Neural cell (in vitro differentiated cells): Measurements from ENCODE around the gene MARK2. TPM values are rescaled to one million over a fixed set of nuclear protein-coding genes. Genes with fewer than 3 reads are reported as not detected.

Experiments
- H2AFZ ChIP-seq: fragments of 200-600, 300-800 bp; sonication (generic), shearing (Covaris generic); 2 replicates; pipeline ENCODE4 v1.6.0; 2014; ENCODE audit warnings: low read depth, mild to moderate bottlenecking, antibody characterized with exemption, low read length, moderate library complexity
- H3F3A ChIP-seq: fragments of 200-600 bp; shearing (Covaris generic); 2 replicates; pipeline ENCODE4 v1.6.1; 2016; ENCODE audit warnings: mild to moderate bottlenecking, moderate library complexity, mixed read lengths, antibody characterized with exemption, low read length; ENCODE audit not compliant: insufficient read depth, poor library complexity, severe bottlenecking
- H3K27ac ChIP-seq: fragments of 200-600, 300-800 bp; sonication (generic), shearing (Covaris generic); 2 replicates; pipeline ENCODE4 v1.5.1; 2014; ENCODE audit warnings: mild to moderate bottlenecking, low read length, moderate library complexity
- H3K27me3 ChIP-seq: fragments of 300-800, 200-600 bp; sonication (generic), shearing (Covaris generic); 2 replicates; pipeline ENCODE4 v1.6.0; 2014; ENCODE audit warnings: mild to moderate bottlenecking, low read depth, low read length, moderate library complexity; ENCODE audit not compliant: insufficient read depth
- H3K36me3 ChIP-seq: fragments of 300-800, 200-600 bp; sonication (generic), shearing (Covaris generic); 2 replicates; pipeline ENCODE4 v1.5.1; 2014; ENCODE audit warnings: mild to moderate bottlenecking, antibody characterized with exemption, low read length, moderate library complexity; ENCODE audit not compliant: insufficient read depth
- H3K4me2 ChIP-seq: fragments of 300-800, 200-600 bp; sonication (generic), shearing (Covaris generic); 2 replicates; pipeline ENCODE4 v1.6.0; 2014; ENCODE audit warnings: mild to moderate bottlenecking, low read length
- H3K4me3 ChIP-seq: fragments of 300-800, 200-600 bp; sonication (generic), shearing (Covaris generic); 2 replicates; pipeline ENCODE4 v1.5.1; 2014; ENCODE audit warnings: mild to moderate bottlenecking, low read length, moderate library complexity
- H3K79me2 ChIP-seq: fragments of 200-600 bp; shearing (Covaris generic); replicated peaks from 2 replicates; pipeline ENCODE4 v1.6.0; 2014; ENCODE audit warnings: mild to moderate bottlenecking, low read length, moderate library complexity; ENCODE audit not compliant: insufficient read depth
- H3K9ac ChIP-seq: fragments of 300-800, 200-600 bp; sonication (generic), shearing (Covaris generic); 2 replicates; pipeline ENCODE4 v1.6.1; 2016; ENCODE audit warnings: mild to moderate bottlenecking, low read length, mixed read lengths
- H3K9me2 ChIP-seq: fragments of 200-600 bp; shearing (Covaris generic); 2 replicates; pipeline ENCODE4 v1.6.1; 2016; ENCODE audit warnings: mild to moderate bottlenecking, low read length, mixed read lengths; ENCODE audit not compliant: insufficient read depth
- H3K9me3 ChIP-seq: fragments of 200-600, 300-800 bp; sonication (generic), shearing (Covaris generic); 2 replicates; pipeline ENCODE4 v1.6.1; 2016; ENCODE audit warnings: mild to moderate bottlenecking, mixed run types, low read length, moderate library complexity, mixed read lengths
- H4K20me1 ChIP-seq: fragments of 200-600 bp; shearing (Covaris generic); 2 replicates; pipeline ENCODE4 v1.6.1; 2016; ENCODE audit warnings: mild to moderate bottlenecking, mixed run types; ENCODE audit not compliant: insufficient read depth
- EP300 ChIP-seq: fragments of 450-650 bp; conservative IDR thresholded peaks from 2 replicates; pipeline ENCODE4 v1.6.1; 2014; ENCODE audit warnings: antibody characterized with exemption, mild to moderate bottlenecking, moderate library complexity; ENCODE audit not compliant: poor library complexity, severe bottlenecking
- EZH2 ChIP-seq: fragments of 200-600, 300-800 bp; shearing (Covaris generic), sonication (generic); IDR thresholded peaks from 2 replicates; pipeline ENCODE4 v1.6.1; 2014; ENCODE audit warnings: antibody characterized with exemption, low read length, borderline replicate concordance, mild to moderate bottlenecking; ENCODE audit not compliant: insufficient read depth, poor library complexity, severe bottlenecking
- MXI1 ChIP-seq: fragments of 450-650 bp; conservative IDR thresholded peaks from 2 replicates; pipeline ENCODE4 v1.6.1; 2014; ENCODE audit warnings: antibody characterized with exemption, mild to moderate bottlenecking; ENCODE audit not compliant: poor library complexity, severe bottlenecking
- POLR2AphosphoS5 ChIP-seq: IDR thresholded peaks from 2 replicates; pipeline ENCODE4 v1.6.1; 2012
- REST ChIP-seq: IDR thresholded peaks from 2 replicates; pipeline ENCODE4 v1.6.1; 2012; ENCODE audit warnings: borderline replicate concordance
- SMC3 ChIP-seq: fragments of 450-650 bp; conservative IDR thresholded peaks from 2 replicates; pipeline ENCODE4 v1.6.1; 2014; ENCODE audit warnings: antibody characterized with exemption, mild to moderate bottlenecking, moderate library complexity; ENCODE audit not compliant: poor library complexity
- polyA plus RNA-seq: library from polyadenylated mRNA; depleted of rRNA; stranded (reverse); fragments of >200 nt; gene quantifications from 2 replicates; pipeline ENCODE4 v1.2.3, GENCODE V29; 2014
- small RNA-seq, 3 experiments: library from RNA; depleted of rRNA; stranded (forward); fragments of <200 nt; gene quantifications; one replicate each; pipeline ENCODE3, GENCODE V24; 2012

Gene MARK2
- polyA plus RNA-seq, 1 donor from 2014 or later = 11.3 TPM

- Histone ChIP-seq H4K20me1 (no peaks in the 10 kb centered on the region), H3K27ac (no peak overlapping the region), H3K4me3 (no peak overlapping the region), H3K9me3 (no peaks in the 10 kb centered on the region), H3K9me2 (no peaks in the 10 kb centered on the region), H3K27me3 (no peaks in the 10 kb centered on the region), H3K79me2 (no peaks in the 10 kb centered on the region), H3F3A (no peaks in the 10 kb centered on the region), H3K36me3 (peaks cover 8% of the 10 kb centered on the region), H2AFZ (no peak overlapping the region), H3K4me2 (no peak overlapping the region), H3K9ac (no peak overlapping the region)
- TF ChIP-seq EZH2 (no peak), REST (no peak), MXI1 (no peak), EP300 (no peak), POLR2AphosphoS5 (no peak), SMC3 (no peak)
Observed at GRCh38 chr11:63958008-63958407, 119.1 kb downstream of the MARK2 start.

Small RNA genes lying within 50 kb of the gene (small RNA-seq; reads per million reads assigned to genes)
- gene AP006289.1 = 0 reads per million in 3 experiments
- gene RN7SL596P = 0 reads per million in 3 experiments
- 0 reads per million in 3 experiments for gene RNU6-1306P

Other genes with a start within 250 kb of the MARK2 start
- gene PLAAT3, start 224.7 kb upstream of the MARK2 start, polyA plus RNA-seq = not detected in 2 replicates
- 2.4 and 4.0 TPM in 2 replicates for gene ATL3, start 167.7 kb upstream of the MARK2 start, polyA plus RNA-seq
- gene RTN3, start 157.6 kb upstream of the MARK2 start, polyA plus RNA-seq = 270 and 283 TPM in 2 replicates
- 82.5 and 103 TPM in 2 replicates for gene ZFTA, start 70.3 kb upstream of the MARK2 start, polyA plus RNA-seq
- 20.3 and 27.2 TPM in 2 replicates for gene SPINDOC, start 25.7 kb upstream of the MARK2 start, polyA plus RNA-seq
- gene RCOR2, start 78.1 kb downstream of the MARK2 start, polyA plus RNA-seq = 41.5 and 51.0 TPM in 2 replicates
- gene NAA40, start 99.9 kb downstream of the MARK2 start, polyA plus RNA-seq = 53.6 and 66.7 TPM in 2 replicates
- gene COX8A, start 135.5 kb downstream of the MARK2 start, polyA plus RNA-seq = 861 and 863 TPM in 2 replicates
- gene OTUB1, start 147.3 kb downstream of the MARK2 start, polyA plus RNA-seq = 103 and 131 TPM in 2 replicates
- 2.6 and 3.5 TPM in 2 replicates for gene FLRT1, start 196.8 kb downstream of the MARK2 start, polyA plus RNA-seq